ENCODE data around the gene LHFPL4. TPM values are rescaled to one million over a fixed set of nuclear protein-coding genes. Genes with fewer than 3 reads are reported as not detected.
"Not testable (repeated sequence)": the region's sequence is repeated elsewhere in the genome, so short reads cannot be mapped to it uniquely, and the experiment has no call there.

LHFPL4 gene
- total RNA-seq, 1 experiment from 2014 or later: not detected

DNA sequence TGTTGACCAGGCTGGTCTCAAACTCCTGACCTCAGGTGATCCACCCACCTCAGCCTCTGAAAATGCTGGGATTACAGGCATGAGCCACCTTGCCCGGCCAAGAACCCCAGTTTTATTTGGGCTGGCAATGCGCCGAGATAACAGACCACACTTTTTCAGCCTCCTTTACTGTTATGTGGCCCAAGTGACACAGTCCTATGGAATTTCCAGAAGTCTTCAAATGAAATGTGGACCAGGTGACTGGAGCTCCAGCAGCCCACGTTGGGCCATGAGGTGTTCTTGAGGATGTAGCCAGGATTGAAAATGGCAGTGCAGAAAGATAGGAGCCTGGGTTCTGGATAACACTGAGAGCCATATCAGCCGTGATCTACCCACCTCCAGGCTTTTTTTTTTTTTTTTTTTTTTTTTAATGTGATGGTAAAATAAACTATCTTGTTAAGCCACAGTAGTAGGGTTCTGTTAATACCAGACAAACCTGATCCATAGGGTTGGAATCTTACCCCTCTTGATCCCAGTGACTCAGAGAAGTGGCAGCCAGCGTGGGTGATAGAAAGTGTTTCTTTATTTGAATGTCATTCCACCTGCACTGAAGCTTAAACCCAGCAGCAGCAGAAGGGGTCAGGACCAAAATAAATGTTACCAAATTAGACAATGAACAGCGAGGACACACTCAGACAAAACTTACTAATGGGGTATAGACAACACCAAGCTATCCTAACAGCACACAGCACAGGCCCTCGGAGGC is 55.6 kb downstream of the LHFPL4 start:
- Mint-ChIP-seq H3K27me3 (ENCODE audit: insufficient read depth, unreplicated experiment) (no peaks in the 10 kb centered on the region), H3K4me1 (ENCODE audit: insufficient read depth, unreplicated experiment) (peaks cover 5% of the 10 kb centered on the region), H3K36me3 (ENCODE audit: insufficient read depth, unreplicated experiment) (no peaks in the 10 kb centered on the region), H3K27ac (ENCODE audit: low read depth, unreplicated experiment) (no peak overlapping the region), H3K4me3 (ENCODE audit: unreplicated experiment) (no peak overlapping the region), H3K9me3 (ENCODE audit: unreplicated experiment) (no peaks in the 10 kb centered on the region)
- intact Hi-C loops (cut with micrococcal nuclease): no loop called here
- TF ChIP-seq, protein P1, sequence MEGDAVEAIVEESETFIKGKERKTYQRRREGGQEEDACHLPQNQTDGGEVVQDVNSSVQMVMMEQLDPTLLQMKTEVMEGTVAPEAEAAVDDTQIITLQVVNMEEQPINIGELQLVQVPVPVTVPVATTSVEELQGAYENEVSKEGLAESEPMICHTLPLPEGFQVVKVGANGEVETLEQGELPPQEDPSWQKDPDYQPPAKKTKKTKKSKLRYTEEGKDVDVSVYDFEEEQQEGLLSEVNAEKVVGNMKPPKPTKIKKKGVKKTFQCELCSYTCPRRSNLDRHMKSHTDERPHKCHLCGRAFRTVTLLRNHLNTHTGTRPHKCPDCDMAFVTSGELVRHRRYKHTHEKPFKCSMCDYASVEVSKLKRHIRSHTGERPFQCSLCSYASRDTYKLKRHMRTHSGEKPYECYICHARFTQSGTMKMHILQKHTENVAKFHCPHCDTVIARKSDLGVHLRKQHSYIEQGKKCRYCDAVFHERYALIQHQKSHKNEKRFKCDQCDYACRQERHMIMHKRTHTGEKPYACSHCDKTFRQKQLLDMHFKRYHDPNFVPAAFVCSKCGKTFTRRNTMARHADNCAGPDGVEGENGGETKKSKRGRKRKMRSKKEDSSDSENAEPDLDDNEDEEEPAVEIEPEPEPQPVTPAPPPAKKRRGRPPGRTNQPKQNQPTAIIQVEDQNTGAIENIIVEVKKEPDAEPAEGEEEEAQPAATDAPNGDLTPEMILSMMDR (IDR thresholded peaks at IDR 0.05; ENCODE audit: unreplicated experiment): no peak
- DNase-seq (ENCODE audit: unreplicated experiment): peak; percentile 32
- ChIA-PET CTCF (interaction anchor here (1.1 kb wide), 1 partner anchor 145 kb away, joined by 3 read pairs; no protein-coding TSS in a partner anchor), POLR2A (interaction anchor here (1.2 kb wide), 1 partner anchor 135 kb away, joined by 5 read pairs; no protein-coding TSS in a partner anchor)
- no TSS peak for BruUV-seq (replicated peaks)

DNA sequence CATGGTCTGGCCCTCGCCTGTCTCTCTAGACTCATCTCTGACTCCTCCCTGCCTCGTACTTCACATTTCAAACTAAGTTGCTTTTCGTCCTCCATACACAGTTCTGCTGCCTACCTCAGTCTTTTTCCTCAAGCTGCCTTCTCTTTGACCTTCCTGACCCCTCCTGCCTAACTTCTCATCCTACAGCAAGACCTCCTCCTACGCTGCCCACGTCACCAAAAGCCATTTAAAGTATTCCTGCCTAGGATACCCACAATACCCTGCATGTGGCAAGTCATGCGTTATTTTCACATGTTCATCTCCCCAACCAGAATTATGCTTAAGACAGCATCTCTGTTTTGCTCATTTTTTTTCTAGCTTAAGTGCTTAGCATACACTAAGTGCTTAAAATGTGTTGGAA is 56.7 kb downstream of the LHFPL4 start:
- TF ChIP-seq, protein P1 (IDR thresholded peaks at IDR 0.05; ENCODE audit: unreplicated experiment): no peak
- Mint-ChIP-seq H3K4me1 (ENCODE audit: insufficient read depth, unreplicated experiment) (peaks cover 5% of the 10 kb centered on the region), H3K27ac (ENCODE audit: low read depth, unreplicated experiment) (no peak overlapping the region), H3K9me3 (ENCODE audit: unreplicated experiment) (no peaks in the 10 kb centered on the region), H3K4me3 (ENCODE audit: unreplicated experiment) (no peak overlapping the region), H3K27me3 (ENCODE audit: insufficient read depth, unreplicated experiment) (no peaks in the 10 kb centered on the region), H3K36me3 (ENCODE audit: insufficient read depth, unreplicated experiment) (no peaks in the 10 kb centered on the region)
- POLR2A ChIA-PET: no interaction called here
- intact Hi-C loops (cut with micrococcal nuclease): no loop called here
- no peak for DNase-seq (ENCODE audit: unreplicated experiment)
- BruUV-seq (replicated peaks): no TSS peak
- CTCF ChIA-PET: interaction anchor here (1.2 kb wide), 1 partner anchor 526 kb away, joined by 3 read pairs; no protein-coding TSS in a partner anchor

DNA sequence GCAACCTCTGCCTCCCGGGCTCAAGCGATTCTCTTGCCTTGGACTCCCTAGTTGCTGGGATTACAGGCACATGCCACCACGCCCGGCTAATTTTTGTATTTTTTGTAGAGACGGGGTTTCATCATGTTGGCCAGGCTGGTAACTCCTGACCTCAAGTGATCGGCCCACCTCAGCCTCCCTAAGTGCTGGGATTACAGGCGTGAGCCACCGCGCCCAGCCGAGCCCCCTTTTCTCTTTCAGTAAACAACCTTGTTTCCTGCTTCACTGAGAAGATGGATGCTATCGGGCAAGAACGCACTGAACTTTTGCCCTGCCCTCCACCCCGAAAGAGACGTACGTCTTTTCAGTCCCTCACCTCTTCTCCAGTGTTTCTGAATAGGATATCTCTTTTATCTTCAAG is 59.6 kb downstream of the LHFPL4 start:
- H3K4me3 Mint-ChIP-seq (ENCODE audit: unreplicated experiment); DNase-seq (ENCODE audit: unreplicated experiment); H3K27ac Mint-ChIP-seq (ENCODE audit: low read depth, unreplicated experiment); BruUV-seq (replicated peaks); H3K27me3 Mint-ChIP-seq (ENCODE audit: insufficient read depth, unreplicated experiment); intact Hi-C loops (cut with micrococcal nuclease); POLR2A ChIA-PET; H3K36me3 Mint-ChIP-seq (ENCODE audit: insufficient read depth, unreplicated experiment); H3K4me1 Mint-ChIP-seq (ENCODE audit: insufficient read depth, unreplicated experiment); H3K9me3 Mint-ChIP-seq (ENCODE audit: unreplicated experiment): not testable (repeated sequence)
- CTCF ChIA-PET: interaction anchor here (0.6 to 4.2 kb wide), 3 partner anchors 9 to 185 kb away, joined by 3 to 34 read pairs (median 5); no protein-coding TSS in a partner anchor

DNA sequence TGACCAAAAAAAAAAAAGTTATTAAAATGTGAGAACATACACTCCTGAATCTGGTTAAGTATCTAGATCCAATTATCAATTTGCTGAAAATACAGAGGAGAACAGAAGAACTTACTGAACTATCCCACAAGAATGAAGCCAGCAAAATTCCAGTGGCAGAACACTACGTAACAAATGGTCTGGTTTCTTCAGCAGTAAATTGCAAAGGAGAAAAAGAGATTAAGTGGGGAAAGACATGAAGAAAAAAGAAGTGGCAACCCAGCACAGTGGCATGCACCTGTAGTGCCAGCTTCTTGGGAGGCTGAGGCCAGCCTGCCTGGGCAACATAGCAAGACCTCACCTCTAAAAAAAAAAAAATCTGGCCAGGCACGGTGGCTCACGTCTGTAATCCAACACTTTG is 62.1 kb downstream of the LHFPL4 start:
- intact Hi-C loops (cut with micrococcal nuclease): no loop called here

More for the DNA sequence above, 62.1 kb downstream of the LHFPL4 start:
- Mint-ChIP-seq H3K9me3 (ENCODE audit: unreplicated experiment) (no peaks in the 10 kb centered on the region), H3K27ac (ENCODE audit: low read depth, unreplicated experiment) (no peak overlapping the region), H3K4me1 (ENCODE audit: insufficient read depth, unreplicated experiment) (no peaks in the 10 kb centered on the region), H3K36me3 (ENCODE audit: insufficient read depth, unreplicated experiment) (no peaks in the 10 kb centered on the region), H3K4me3 (ENCODE audit: unreplicated experiment) (no peak overlapping the region), H3K27me3 (ENCODE audit: insufficient read depth, unreplicated experiment) (no peaks in the 10 kb centered on the region)
- CTCF ChIA-PET: interaction anchor here (0.5 to 4.2 kb wide), 4 partner anchors 11 to 1211 kb away, joined by 4 to 34 read pairs (median 4); no protein-coding TSS in a partner anchor
- POLR2A ChIA-PET: interaction anchor here (0.6 to 1.1 kb wide), 3 partner anchors 8 to 107 kb away, joined by 3 to 4 read pairs (median 3); partner anchors contain the start of gene SETD5
- DNase-seq (ENCODE audit: unreplicated experiment): no peak
- no TSS peak for BruUV-seq (replicated peaks)
- TF ChIP-seq, protein P1 (IDR thresholded peaks at IDR 0.05; ENCODE audit: unreplicated experiment): no peak
